ENCODE results near the gene PARD3B. TPM values are rescaled to one million over a fixed set of nuclear protein-coding genes. Genes with fewer than 3 reads are reported as not detected.

PARD3B gene
- total and polyA plus RNA-seq, 7 donors: 3.2 to 64.0 (median 42.5) TPM

GRCh38 chr2:205020673-205021072 lies 475.4 kb downstream of the PARD3B start:
- Histone ChIP-seq H3K27ac (no peak overlapping the region), H3K4me3 (no peak overlapping the region), H3K9me3 (no peaks in the 10 kb centered on the region), H3K36me3 (no peaks in the 10 kb centered on the region), H3K4me1 (peaks cover 0 to 38% (median 30%) of the 10 kb centered on the region in 4 donors), H3K27me3 (no peaks in the 10 kb centered on the region)
- WGBS, 2 donors: 87 to 91% methylated on average over 3 of the region's 3 CpGs
- intact Hi-C loops (cut with DNase I): no loop called here
- TF ChIP-seq POLR2A (IDR thresholded peaks at IDR 0.05) (no peak), EP300 (IDR thresholded peaks at IDR 0.05) (no peak), POLR2AphosphoS5 (IDR thresholded peaks at IDR 0.05) (no peak)
- TF ChIP-seq, protein P1, sequence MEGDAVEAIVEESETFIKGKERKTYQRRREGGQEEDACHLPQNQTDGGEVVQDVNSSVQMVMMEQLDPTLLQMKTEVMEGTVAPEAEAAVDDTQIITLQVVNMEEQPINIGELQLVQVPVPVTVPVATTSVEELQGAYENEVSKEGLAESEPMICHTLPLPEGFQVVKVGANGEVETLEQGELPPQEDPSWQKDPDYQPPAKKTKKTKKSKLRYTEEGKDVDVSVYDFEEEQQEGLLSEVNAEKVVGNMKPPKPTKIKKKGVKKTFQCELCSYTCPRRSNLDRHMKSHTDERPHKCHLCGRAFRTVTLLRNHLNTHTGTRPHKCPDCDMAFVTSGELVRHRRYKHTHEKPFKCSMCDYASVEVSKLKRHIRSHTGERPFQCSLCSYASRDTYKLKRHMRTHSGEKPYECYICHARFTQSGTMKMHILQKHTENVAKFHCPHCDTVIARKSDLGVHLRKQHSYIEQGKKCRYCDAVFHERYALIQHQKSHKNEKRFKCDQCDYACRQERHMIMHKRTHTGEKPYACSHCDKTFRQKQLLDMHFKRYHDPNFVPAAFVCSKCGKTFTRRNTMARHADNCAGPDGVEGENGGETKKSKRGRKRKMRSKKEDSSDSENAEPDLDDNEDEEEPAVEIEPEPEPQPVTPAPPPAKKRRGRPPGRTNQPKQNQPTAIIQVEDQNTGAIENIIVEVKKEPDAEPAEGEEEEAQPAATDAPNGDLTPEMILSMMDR (IDR thresholded peaks at IDR 0.05): no peak
- no peak for DNase-seq

- H3K4me1 ChIP-seq: peaks cover 0 to 36% (median 26%) of the 10 kb centered on the region in 4 donors
- H3K4me3 ChIP-seq: no peak overlapping the region
- 95 to 98% methylated on average over 5 of the region's 5 CpGs for WGBS, 2 donors
- peak overlapping the region in 3 of 4 donors; percentile 16 to 24 (median 19) for H3K27ac ChIP-seq
- DNase-seq: no peak
- TF ChIP-seq EP300 (IDR thresholded peaks at IDR 0.05) (no peak), POLR2AphosphoS5 (IDR thresholded peaks at IDR 0.05) (no peak), POLR2A (IDR thresholded peaks at IDR 0.05) (no peak)
- TF ChIP-seq, protein P1 (IDR thresholded peaks at IDR 0.05): no peak
- H3K9me3 ChIP-seq: no peaks in the 10 kb centered on the region
- H3K27me3 ChIP-seq: no peaks in the 10 kb centered on the region
- intact Hi-C loops (cut with DNase I): no loop called here
- H3K36me3 ChIP-seq: no peaks in the 10 kb centered on the region
These were observed 477.6 kb downstream of the PARD3B start for GRCh38 chr2:205022841-205023240.

DNA sequence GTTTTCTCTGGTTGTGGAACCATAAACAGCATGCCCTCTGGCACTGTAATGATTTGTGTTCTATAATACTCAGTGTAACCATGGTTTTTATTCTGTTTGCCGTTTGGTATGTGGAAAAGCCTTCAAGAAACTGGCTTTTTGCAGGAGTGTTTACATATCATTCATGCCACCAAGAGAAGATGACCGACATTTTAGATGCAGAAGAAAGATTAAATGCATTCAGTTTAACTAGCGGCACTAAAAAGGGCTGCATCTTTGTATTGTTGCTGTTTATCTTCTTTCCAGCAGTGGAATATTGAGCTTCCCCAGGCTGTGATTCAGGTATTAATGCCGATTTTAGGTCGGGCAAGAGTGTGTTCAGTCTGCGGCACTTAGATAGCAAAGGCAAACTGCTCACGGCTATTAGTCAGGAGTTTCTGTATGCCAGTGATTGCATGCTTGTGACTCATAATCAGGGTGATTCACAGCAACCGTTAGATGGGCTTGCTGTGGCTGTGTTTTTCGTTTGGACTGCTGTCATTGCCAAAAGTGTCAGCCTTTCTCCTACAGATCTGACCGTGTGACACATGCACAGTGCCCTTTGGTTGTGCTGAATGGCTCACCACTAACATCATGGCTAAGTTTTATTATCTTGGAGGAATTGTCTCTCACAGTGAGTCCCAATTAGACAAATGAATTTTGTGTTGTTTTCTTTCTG lies 479.7 kb downstream of the PARD3B start:
- Histone ChIP-seq H3K27me3 (no peaks in the 10 kb centered on the region), H3K9me3 (no peaks in the 10 kb centered on the region), H3K4me3 (peak overlapping the region in 3 of 4 donors; percentile 20 to 29 (median 26)), H3K4me1 (peaks cover 0 to 32% (median 24%) of the 10 kb centered on the region in 4 donors), H3K27ac (peak overlapping the region; percentile 48 to 77 (median 58)), H3K36me3 (no peaks in the 10 kb centered on the region)
- DNase-seq: peak; percentile 77
- no peak for TF ChIP-seq EP300 (IDR thresholded peaks at IDR 0.05)
- no peak for TF ChIP-seq POLR2A (IDR thresholded peaks at IDR 0.05)
- TF ChIP-seq POLR2AphosphoS5 (IDR thresholded peaks at IDR 0.05): peak in 3 of 4 donors; percentile 36 to 59 (median 55)
- TF ChIP-seq, protein P1 (IDR thresholded peaks at IDR 0.05): no peak
- 69% methylated on average over 10 of the region's 10 CpGs for WGBS, 2 donors
- intact Hi-C loops (cut with DNase I): no loop called here

GRCh38 chr2:205025580-205026240 lies 480.4 kb downstream of the PARD3B start:
- Histone ChIP-seq H3K4me1 (peaks cover 0 to 32% (median 24%) of the 10 kb centered on the region in 4 donors), H3K4me3 (peak overlapping the region in 3 of 4 donors; percentile 20 to 29 (median 26)), H3K27me3 (no peaks in the 10 kb centered on the region), H3K9me3 (no peaks in the 10 kb centered on the region), H3K36me3 (no peaks in the 10 kb centered on the region), H3K27ac (peak overlapping the region; percentile 48 to 77 (median 58))
- DNase-seq: no peak
- intact Hi-C loops (cut with DNase I): no loop called here
- WGBS, 2 donors: 76 to 83% methylated on average over 11 of the region's 11 CpGs
- TF ChIP-seq, protein P1 (IDR thresholded peaks at IDR 0.05): no peak
- TF ChIP-seq POLR2AphosphoS5 (IDR thresholded peaks at IDR 0.05): no peak
- TF ChIP-seq EP300 (IDR thresholded peaks at IDR 0.05): no peak
- TF ChIP-seq POLR2A (IDR thresholded peaks at IDR 0.05): no peak

All from sigmoid colon (tissue), 7 donors.